Stimulated activated CD4-positive, alpha-beta T cell treated with anti-CD3 and anti-CD28 coated beads, Interleukin-15, amount 100 ng/mL, for 1 hour (primary cell): ENCODE results near the gene KIF5C.

Experiments used
- DNase-seq, 2 donors: peaks; one replicate each; pipeline ENCODE4 v3.0.0-alpha.2; 2020; ENCODE audit warnings: low read depth in 1 of 2, low spot score in 1 of 2

Gene KIF5C

GRCh38 chr2:148887350-148888002 is 12.4 kb downstream of the KIF5C start:
- no peak for DNase-seq

- no peak for DNase-seq
Observed at GRCh38 chr2:148888003-148888501, 13.0 kb downstream of the KIF5C start.

- no peak for DNase-seq
Observed at GRCh38 chr2:148888986-148889385, 14.0 kb downstream of the KIF5C start.

- DNase-seq, result no peak
Observed at GRCh38 chr2:148893906-148894305, 18.9 kb downstream of the KIF5C start.

- DNase-seq, result no peak
Observed at GRCh38 chr2:148896136-148896535, 21.1 kb downstream of the KIF5C start.

- DNase-seq, result no peak
Observed at GRCh38 chr2:148899638-148900318, 24.8 kb downstream of the KIF5C start.

- DNase-seq, result no peak
Observed at GRCh38 chr2:148900350-148900837, 25.4 kb downstream of the KIF5C start.

- DNase-seq, result no peak
Observed at GRCh38 chr2:148901142-148901541, 26.1 kb downstream of the KIF5C start.

GRCh38 chr2:148902798-148903197 is 27.8 kb downstream of the KIF5C start:
- no peak for DNase-seq

GRCh38 chr2:148903294-148903693 is 28.3 kb downstream of the KIF5C start:
- no peak for DNase-seq

- DNase-seq, result no peak
Observed at GRCh38 chr2:148903979-148904378, 29.0 kb downstream of the KIF5C start.

- DNase-seq, result no peak
Observed at GRCh38 chr2:148906124-148906523, 31.1 kb downstream of the KIF5C start.

- no peak for DNase-seq
Observed at GRCh38 chr2:148907085-148907785, 32.2 kb downstream of the KIF5C start.

GRCh38 chr2:148909114-148909513 is 34.1 kb downstream of the KIF5C start:
- no peak for DNase-seq

- no peak for DNase-seq
Observed at GRCh38 chr2:148913061-148913460, 38.0 kb downstream of the KIF5C start.

- DNase-seq, result no peak
Observed at GRCh38 chr2:148913492-148913891, 38.5 kb downstream of the KIF5C start.

GRCh38 chr2:148914463-148914862 is 39.4 kb downstream of the KIF5C start:
- DNase-seq, result no peak

- no peak for DNase-seq
Observed at GRCh38 chr2:148917431-148917830, 42.4 kb downstream of the KIF5C start.

- DNase-seq, result no peak
Observed at GRCh38 chr2:148918554-148918953, 43.5 kb downstream of the KIF5C start.

- DNase-seq, result no peak
Observed at GRCh38 chr2:148920559-148920958, 45.5 kb downstream of the KIF5C start.

- DNase-seq, result no peak
Observed at GRCh38 chr2:148922062-148922461, 47.0 kb downstream of the KIF5C start.
